ENCODE results near the gene TLCD3A.

Gene TLCD3A

DNA sequence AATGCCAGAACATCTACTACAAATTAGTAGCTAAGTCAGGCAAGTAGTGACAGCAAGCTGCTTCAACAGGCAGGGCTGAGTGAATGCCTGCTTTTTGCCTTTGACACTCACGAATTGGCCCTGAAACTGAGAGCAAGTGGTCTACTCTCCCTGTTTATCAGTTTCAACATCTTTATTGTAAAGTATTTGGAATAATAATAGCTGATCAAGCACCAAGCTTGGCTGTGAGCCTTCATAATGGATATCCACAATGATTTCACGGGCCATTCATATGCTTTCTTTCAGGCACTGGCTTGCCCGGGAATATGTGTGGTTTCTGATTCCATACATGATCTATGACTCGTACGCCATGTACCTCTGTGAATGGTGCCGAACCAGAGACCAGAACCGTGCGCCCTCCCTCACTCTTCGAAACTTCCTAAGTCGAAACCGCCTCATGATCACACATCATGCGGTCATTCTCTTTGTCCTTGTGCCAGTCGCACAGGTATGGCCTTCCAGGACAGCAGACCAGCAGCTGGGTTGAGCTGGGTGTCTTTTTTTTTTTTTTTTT, 5.2 kb downstream of the TLCD3A start:
- no peak overlapping the region for H3K18ac ChIP-seq (ENCODE audit: low read length)
- H2BK15ac ChIP-seq (replicated peaks; ENCODE audit: low read depth), result no peak overlapping the region
- no peak for DNase-seq
- no CpG with 5 or more reads among the region's 13 CpGs for WGBS (ENCODE audit: extremely low coverage, insufficient coverage, low lambda C conversion rate)
- no peak overlapping the region for H4K8ac ChIP-seq (ENCODE audit: low read depth, low read length)
- no peak overlapping the region for H4K5ac ChIP-seq (ENCODE audit: low read length)
- no peak overlapping the region for H3K23ac ChIP-seq (ENCODE audit: low read length)
- no peak overlapping the region for H2BK120ac ChIP-seq (ENCODE audit: low read depth, low read length)
- peaks cover 9% of the 10 kb centered on the region for H3K36me3 ChIP-seq (ENCODE audit: control insufficient read depth, insufficient read depth, low read length)
- no peak overlapping the region for H3K56ac ChIP-seq (ENCODE audit: low read length)
- H3K27me3 ChIP-seq (ENCODE audit: insufficient read depth, low read length, poor library complexity), result no peaks in the 10 kb centered on the region
- H3K27ac ChIP-seq (ENCODE audit: low read depth, low read length), result no peak overlapping the region
- no peak overlapping the region for H3K4me2 ChIP-seq (ENCODE audit: low read length)
- H3K4ac ChIP-seq (ENCODE audit: low read depth, low read length), result no peak overlapping the region
- H2BK5ac ChIP-seq (ENCODE audit: low read length), result no peak overlapping the region
- no peak overlapping the region for H3K4me3 ChIP-seq (ENCODE audit: low read length)
- peaks cover 4% of the 10 kb centered on the region for H3K4me1 ChIP-seq (ENCODE audit: control insufficient read depth, low read depth, low read length)
- peaks cover 7% of the 10 kb centered on the region for H3K79me1 ChIP-seq (ENCODE audit: low read length)
- peaks cover 3% of the 10 kb centered on the region for H3K79me2 ChIP-seq (ENCODE audit: control insufficient read depth, insufficient read depth, low read length)
- no peak overlapping the region for H2AK5ac ChIP-seq (ENCODE audit: low read length)
- no peak overlapping the region for H3K9ac ChIP-seq (ENCODE audit: low read length)

GRCh38 chr17:740240-741017, 8.0 kb downstream of the TLCD3A start:
- no peak overlapping the region for H2BK120ac ChIP-seq (ENCODE audit: low read depth, low read length)
- H3K27me3 ChIP-seq (ENCODE audit: insufficient read depth, low read length, poor library complexity), result no peaks in the 10 kb centered on the region
- no peak overlapping the region for H2BK5ac ChIP-seq (ENCODE audit: low read length)
- no peak overlapping the region for H3K9ac ChIP-seq (ENCODE audit: low read length)
- no peak overlapping the region for H3K4me2 ChIP-seq (ENCODE audit: low read length)
- no peaks in the 10 kb centered on the region for H3K4me1 ChIP-seq (ENCODE audit: control insufficient read depth, low read depth, low read length)
- H2AK5ac ChIP-seq (ENCODE audit: low read length), result no peak overlapping the region
- no peak overlapping the region for H3K23ac ChIP-seq (ENCODE audit: low read length)
- H3K4ac ChIP-seq (ENCODE audit: low read depth, low read length), result no peak overlapping the region
- H3K4me3 ChIP-seq (ENCODE audit: low read length), result no peak overlapping the region
- no peak overlapping the region for H3K18ac ChIP-seq (ENCODE audit: low read length)
- H2BK15ac ChIP-seq (replicated peaks; ENCODE audit: low read depth), result no peak overlapping the region
- H3K79me1 ChIP-seq (ENCODE audit: low read length), result peaks cover 9% of the 10 kb centered on the region
- H3K79me2 ChIP-seq (ENCODE audit: control insufficient read depth, insufficient read depth, low read length), result no peaks in the 10 kb centered on the region
- peaks cover 13% of the 10 kb centered on the region for H3K36me3 ChIP-seq (ENCODE audit: control insufficient read depth, insufficient read depth, low read length)
- no peak overlapping the region for H4K5ac ChIP-seq (ENCODE audit: low read length)
- no CpG with 5 or more reads among the region's 18 CpGs for WGBS (ENCODE audit: extremely low coverage, insufficient coverage, low lambda C conversion rate)
- H3K27ac ChIP-seq (ENCODE audit: low read depth, low read length), result no peak overlapping the region
- no peak overlapping the region for H3K56ac ChIP-seq (ENCODE audit: low read length)
- no peak overlapping the region for H4K8ac ChIP-seq (ENCODE audit: low read depth, low read length)
- DNase-seq, result no peak

GRCh38 chr17:742147-742793, 9.9 kb downstream of the TLCD3A start:
- H3K9ac ChIP-seq (ENCODE audit: low read length), result no peak overlapping the region
- H2BK5ac ChIP-seq (ENCODE audit: low read length), result no peak overlapping the region
- no peak overlapping the region for H3K27ac ChIP-seq (ENCODE audit: low read depth, low read length)
- DNase-seq, result no peak
- H2AK5ac ChIP-seq (ENCODE audit: low read length), result no peak overlapping the region
- WGBS (ENCODE audit: extremely low coverage, insufficient coverage, low lambda C conversion rate), result no CpG with 5 or more reads among the region's 11 CpGs
- no peak overlapping the region for H2BK15ac ChIP-seq (replicated peaks; ENCODE audit: low read depth)
- no peak overlapping the region for H3K18ac ChIP-seq (ENCODE audit: low read length)
- peaks cover 21% of the 10 kb centered on the region for H3K36me3 ChIP-seq (ENCODE audit: control insufficient read depth, insufficient read depth, low read length)
- no peak overlapping the region for H3K23ac ChIP-seq (ENCODE audit: low read length)
- no peak overlapping the region for H4K5ac ChIP-seq (ENCODE audit: low read length)
- no peak overlapping the region for H3K4ac ChIP-seq (ENCODE audit: low read depth, low read length)
- no peak overlapping the region for H4K8ac ChIP-seq (ENCODE audit: low read depth, low read length)
- peaks cover 17% of the 10 kb centered on the region for H3K79me1 ChIP-seq (ENCODE audit: low read length)
- H3K4me3 ChIP-seq (ENCODE audit: low read length), result no peak overlapping the region
- peaks cover under 1% of the 10 kb centered on the region for H3K79me2 ChIP-seq (ENCODE audit: control insufficient read depth, insufficient read depth, low read length)
- H3K4me1 ChIP-seq (ENCODE audit: control insufficient read depth, low read depth, low read length), result no peaks in the 10 kb centered on the region
- no peaks in the 10 kb centered on the region for H3K27me3 ChIP-seq (ENCODE audit: insufficient read depth, low read length, poor library complexity)
- no peak overlapping the region for H3K4me2 ChIP-seq (ENCODE audit: low read length)
- no peak overlapping the region for H3K56ac ChIP-seq (ENCODE audit: low read length)
- no peak overlapping the region for H2BK120ac ChIP-seq (ENCODE audit: low read depth, low read length)

GRCh38 chr17:743139-743538, 10.7 kb downstream of the TLCD3A start:
- H3K27ac ChIP-seq (ENCODE audit: low read depth, low read length), result no peak overlapping the region
- no CpG with 5 or more reads among the region's 4 CpGs for WGBS (ENCODE audit: extremely low coverage, insufficient coverage, low lambda C conversion rate)
- H3K4ac ChIP-seq (ENCODE audit: low read depth, low read length), result no peak overlapping the region
- no peak overlapping the region for H3K56ac ChIP-seq (ENCODE audit: low read length)
- H3K4me1 ChIP-seq (ENCODE audit: control insufficient read depth, low read depth, low read length), result no peaks in the 10 kb centered on the region
- H3K27me3 ChIP-seq (ENCODE audit: insufficient read depth, low read length, poor library complexity), result no peaks in the 10 kb centered on the region
- no peak overlapping the region for H3K4me2 ChIP-seq (ENCODE audit: low read length)
- peaks cover 17% of the 10 kb centered on the region for H3K79me1 ChIP-seq (ENCODE audit: low read length)
- H2AK5ac ChIP-seq (ENCODE audit: low read length), result no peak overlapping the region
- no peak overlapping the region for H4K5ac ChIP-seq (ENCODE audit: low read length)
- no peak overlapping the region for H4K8ac ChIP-seq (ENCODE audit: low read depth, low read length)
- H3K4me3 ChIP-seq (ENCODE audit: low read length), result no peak overlapping the region
- no peak overlapping the region for H2BK15ac ChIP-seq (replicated peaks; ENCODE audit: low read depth)
- H2BK120ac ChIP-seq (ENCODE audit: low read depth, low read length), result no peak overlapping the region
- H3K18ac ChIP-seq (ENCODE audit: low read length), result no peak overlapping the region
- H3K23ac ChIP-seq (ENCODE audit: low read length), result no peak overlapping the region
- no peak overlapping the region for H3K9ac ChIP-seq (ENCODE audit: low read length)
- H2BK5ac ChIP-seq (ENCODE audit: low read length), result no peak overlapping the region
- peaks cover 3% of the 10 kb centered on the region for H3K79me2 ChIP-seq (ENCODE audit: control insufficient read depth, insufficient read depth, low read length)
- peaks cover 24% of the 10 kb centered on the region for H3K36me3 ChIP-seq (ENCODE audit: control insufficient read depth, insufficient read depth, low read length)
- no peak for DNase-seq

DNA sequence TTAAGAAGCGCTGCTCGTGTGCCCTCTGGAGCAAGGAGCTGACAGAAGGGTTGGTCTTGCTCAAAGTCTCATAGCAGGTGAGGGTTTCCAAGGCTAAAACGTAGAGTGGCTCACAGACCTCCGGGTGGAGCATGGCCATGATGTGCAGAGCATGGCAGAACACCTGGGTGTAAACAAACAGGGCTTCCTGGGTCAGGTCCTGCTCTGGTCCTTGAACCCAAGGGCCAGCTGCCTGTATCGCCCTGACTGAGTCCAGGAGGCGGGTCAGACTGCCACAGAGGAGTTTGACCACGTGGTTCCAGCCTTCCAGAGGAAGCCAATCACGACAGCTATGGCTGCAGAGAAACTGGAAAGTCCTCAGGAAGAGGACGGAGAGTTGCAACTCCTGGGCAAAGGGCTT, 12.5 kb downstream of the TLCD3A start:
- Histone ChIP-seq H3K23ac (ENCODE audit: low read length) (no peak overlapping the region), H2BK5ac (ENCODE audit: low read length) (no peak overlapping the region), H3K79me1 (ENCODE audit: low read length) (peaks cover 20% of the 10 kb centered on the region), H3K9ac (ENCODE audit: low read length) (no peak overlapping the region), H4K5ac (ENCODE audit: low read length) (no peak overlapping the region), H3K36me3 (ENCODE audit: control insufficient read depth, insufficient read depth, low read length) (peaks cover 24% of the 10 kb centered on the region), H2BK120ac (ENCODE audit: low read depth, low read length) (no peak overlapping the region), H3K27ac (ENCODE audit: low read depth, low read length) (no peak overlapping the region), H3K4me1 (ENCODE audit: control insufficient read depth, low read depth, low read length) (no peaks in the 10 kb centered on the region), H2AK5ac (ENCODE audit: low read length) (no peak overlapping the region), H3K18ac (ENCODE audit: low read length) (no peak overlapping the region), H2BK15ac (replicated peaks; ENCODE audit: low read depth) (no peak overlapping the region), H3K4me2 (ENCODE audit: low read length) (no peak overlapping the region), H3K79me2 (ENCODE audit: control insufficient read depth, insufficient read depth, low read length) (peaks cover 12% of the 10 kb centered on the region), H3K4ac (ENCODE audit: low read depth, low read length) (no peak overlapping the region), H4K8ac (ENCODE audit: low read depth, low read length) (no peak overlapping the region), H3K4me3 (ENCODE audit: low read length) (no peak overlapping the region), H3K27me3 (ENCODE audit: insufficient read depth, low read length, poor library complexity) (no peaks in the 10 kb centered on the region), H3K56ac (ENCODE audit: low read length) (no peak overlapping the region)
- no CpG with 5 or more reads among the region's 9 CpGs for WGBS (ENCODE audit: extremely low coverage, insufficient coverage, low lambda C conversion rate)
- DNase-seq, result no peak

All from mesendoderm (in vitro differentiated cells).